OCI-LY7 (cell line): ENCODE measurements around the gene CMSS1.

ENCODE experiments used
- EZH2phosphoT487 ChIP-seq: fragments of 200-600 bp; sonication (generic); IDR thresholded peaks from 2 replicates; pipeline ENCODE4 v1.6.1; 2018; ENCODE audit warnings: low read depth, borderline replicate concordance, mild to moderate bottlenecking, mixed run types, antibody characterized with exemption, low read length, moderate library complexity, mixed read lengths
- TF ChIP-seq, protein P1 (sequence below): fragments of 200-600 bp; sonication (generic); conservative IDR thresholded peaks from 2 replicates; pipeline ENCODE4 v1.5.1; 2014; ENCODE audit warnings: mild to moderate bottlenecking, antibody characterized with exemption, low read length, moderate library complexity, mixed read lengths

DNA sequence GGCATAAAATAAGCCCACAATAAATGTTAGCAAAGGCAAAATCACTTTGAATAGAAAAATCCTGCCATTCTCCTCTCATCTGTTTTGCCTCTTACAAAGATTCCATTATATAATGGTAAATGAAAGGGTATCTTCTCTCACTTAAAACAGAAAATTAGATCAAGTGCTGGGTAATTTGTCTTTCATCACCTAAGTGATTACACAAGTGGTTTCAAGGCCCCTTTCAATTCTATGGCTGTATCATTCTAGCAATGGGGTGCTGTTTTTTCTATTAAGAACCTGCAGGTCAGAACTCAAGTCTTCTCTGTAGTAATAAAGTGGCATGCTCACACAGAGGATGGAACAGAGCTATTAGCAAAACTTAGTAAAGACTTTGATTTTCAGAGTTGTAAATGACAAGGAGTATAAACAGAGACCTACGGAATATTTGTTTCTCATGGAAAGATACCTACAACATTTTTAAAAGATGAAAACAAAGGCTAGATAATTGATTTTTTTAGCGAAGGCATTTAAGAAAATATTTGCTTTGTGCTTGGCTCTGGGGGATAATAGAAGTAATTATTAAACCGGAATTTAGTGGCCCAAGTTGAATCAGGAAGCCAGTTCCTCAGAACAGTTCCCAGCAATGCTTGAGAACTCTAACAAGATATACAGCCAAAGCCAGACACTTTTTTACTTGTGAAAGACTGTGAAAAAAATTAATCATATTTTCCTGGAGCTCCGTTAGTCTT is 137.4 kb downstream of the CMSS1 start:
- TF ChIP-seq, protein P1, sequence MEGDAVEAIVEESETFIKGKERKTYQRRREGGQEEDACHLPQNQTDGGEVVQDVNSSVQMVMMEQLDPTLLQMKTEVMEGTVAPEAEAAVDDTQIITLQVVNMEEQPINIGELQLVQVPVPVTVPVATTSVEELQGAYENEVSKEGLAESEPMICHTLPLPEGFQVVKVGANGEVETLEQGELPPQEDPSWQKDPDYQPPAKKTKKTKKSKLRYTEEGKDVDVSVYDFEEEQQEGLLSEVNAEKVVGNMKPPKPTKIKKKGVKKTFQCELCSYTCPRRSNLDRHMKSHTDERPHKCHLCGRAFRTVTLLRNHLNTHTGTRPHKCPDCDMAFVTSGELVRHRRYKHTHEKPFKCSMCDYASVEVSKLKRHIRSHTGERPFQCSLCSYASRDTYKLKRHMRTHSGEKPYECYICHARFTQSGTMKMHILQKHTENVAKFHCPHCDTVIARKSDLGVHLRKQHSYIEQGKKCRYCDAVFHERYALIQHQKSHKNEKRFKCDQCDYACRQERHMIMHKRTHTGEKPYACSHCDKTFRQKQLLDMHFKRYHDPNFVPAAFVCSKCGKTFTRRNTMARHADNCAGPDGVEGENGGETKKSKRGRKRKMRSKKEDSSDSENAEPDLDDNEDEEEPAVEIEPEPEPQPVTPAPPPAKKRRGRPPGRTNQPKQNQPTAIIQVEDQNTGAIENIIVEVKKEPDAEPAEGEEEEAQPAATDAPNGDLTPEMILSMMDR, result no peak
- no peak for TF ChIP-seq EZH2phosphoT487
